ENCODE results near the gene PHF11.

Gene PHF11

GRCh38 chr13:49533591-49534269 is 38.0 kb downstream of the PHF11 start:
- Histone ChIP-seq H3K4me1 (ENCODE audit: control insufficient read depth, insufficient read depth, low read length) (no peaks in the 10 kb centered on the region), H3K36me3 (ENCODE audit: control insufficient read depth, insufficient read depth, low read length) (no peaks in the 10 kb centered on the region), H3K4me3 (ENCODE audit: low read depth, low read length) (no peak overlapping the region), H3K27me3 (ENCODE audit: control insufficient read depth, insufficient read depth, low read length) (no peaks in the 10 kb centered on the region), H3K9me3 (ENCODE audit: control insufficient read depth, insufficient read depth, low read length) (no peaks in the 10 kb centered on the region), H3K9ac (ENCODE audit: low read depth, low read length) (no peak overlapping the region)

- H3K4me3 ChIP-seq (ENCODE audit: low read depth, low read length) = no peak overlapping the region
- H3K36me3 ChIP-seq (ENCODE audit: control insufficient read depth, insufficient read depth, low read length) = no peaks in the 10 kb centered on the region
- no peaks in the 10 kb centered on the region for H3K27me3 ChIP-seq (ENCODE audit: control insufficient read depth, insufficient read depth, low read length)
- H3K9ac ChIP-seq (ENCODE audit: low read depth, low read length) = no peak overlapping the region
- no peaks in the 10 kb centered on the region for H3K4me1 ChIP-seq (ENCODE audit: control insufficient read depth, insufficient read depth, low read length)
- H3K9me3 ChIP-seq (ENCODE audit: control insufficient read depth, insufficient read depth, low read length) = no peaks in the 10 kb centered on the region
These were observed 40.6 kb downstream of the PHF11 start for GRCh38 chr13:49536144-49536873.

- Histone ChIP-seq H3K27me3 (ENCODE audit: control insufficient read depth, insufficient read depth, low read length) (no peaks in the 10 kb centered on the region), H3K9ac (ENCODE audit: low read depth, low read length) (no peak overlapping the region), H3K36me3 (ENCODE audit: control insufficient read depth, insufficient read depth, low read length) (no peaks in the 10 kb centered on the region), H3K9me3 (ENCODE audit: control insufficient read depth, insufficient read depth, low read length) (no peaks in the 10 kb centered on the region), H3K4me1 (ENCODE audit: control insufficient read depth, insufficient read depth, low read length) (no peaks in the 10 kb centered on the region), H3K4me3 (ENCODE audit: low read depth, low read length) (no peak overlapping the region)
These were observed 42.7 kb downstream of the PHF11 start for GRCh38 chr13:49538404-49538803.

GRCh38 chr13:49539313-49539712 is 43.6 kb downstream of the PHF11 start:
- Histone ChIP-seq H3K4me3 (ENCODE audit: low read depth, low read length) (no peak overlapping the region), H3K9ac (ENCODE audit: low read depth, low read length) (no peak overlapping the region), H3K36me3 (ENCODE audit: control insufficient read depth, insufficient read depth, low read length) (no peaks in the 10 kb centered on the region), H3K4me1 (ENCODE audit: control insufficient read depth, insufficient read depth, low read length) (no peaks in the 10 kb centered on the region), H3K9me3 (ENCODE audit: control insufficient read depth, insufficient read depth, low read length) (no peaks in the 10 kb centered on the region), H3K27me3 (ENCODE audit: control insufficient read depth, insufficient read depth, low read length) (no peaks in the 10 kb centered on the region)

GRCh38 chr13:49539746-49540145 is 44.0 kb downstream of the PHF11 start:
- Histone ChIP-seq H3K27me3 (ENCODE audit: control insufficient read depth, insufficient read depth, low read length) (no peaks in the 10 kb centered on the region), H3K4me3 (ENCODE audit: low read depth, low read length) (no peak overlapping the region), H3K4me1 (ENCODE audit: control insufficient read depth, insufficient read depth, low read length) (no peaks in the 10 kb centered on the region), H3K9me3 (ENCODE audit: control insufficient read depth, insufficient read depth, low read length) (no peaks in the 10 kb centered on the region), H3K9ac (ENCODE audit: low read depth, low read length) (no peak overlapping the region), H3K36me3 (ENCODE audit: control insufficient read depth, insufficient read depth, low read length) (no peaks in the 10 kb centered on the region)

GRCh38 chr13:49540552-49540951 is 44.8 kb downstream of the PHF11 start:
- Histone ChIP-seq H3K27me3 (ENCODE audit: control insufficient read depth, insufficient read depth, low read length) (no peaks in the 10 kb centered on the region), H3K9me3 (ENCODE audit: control insufficient read depth, insufficient read depth, low read length) (no peaks in the 10 kb centered on the region), H3K36me3 (ENCODE audit: control insufficient read depth, insufficient read depth, low read length) (no peaks in the 10 kb centered on the region), H3K4me1 (ENCODE audit: control insufficient read depth, insufficient read depth, low read length) (no peaks in the 10 kb centered on the region), H3K4me3 (ENCODE audit: low read depth, low read length) (no peak overlapping the region), H3K9ac (ENCODE audit: low read depth, low read length) (no peak overlapping the region)

- Histone ChIP-seq H3K27me3 (ENCODE audit: control insufficient read depth, insufficient read depth, low read length) (no peaks in the 10 kb centered on the region), H3K4me1 (ENCODE audit: control insufficient read depth, insufficient read depth, low read length) (no peaks in the 10 kb centered on the region), H3K9ac (ENCODE audit: low read depth, low read length) (no peak overlapping the region), H3K4me3 (ENCODE audit: low read depth, low read length) (no peak overlapping the region), H3K36me3 (ENCODE audit: control insufficient read depth, insufficient read depth, low read length) (peaks cover 7% of the 10 kb centered on the region), H3K9me3 (ENCODE audit: control insufficient read depth, insufficient read depth, low read length) (no peaks in the 10 kb centered on the region)
These were observed 47.9 kb downstream of the PHF11 start for GRCh38 chr13:49543656-49544055.

- Histone ChIP-seq H3K36me3 (ENCODE audit: control insufficient read depth, insufficient read depth, low read length) (peaks cover 7% of the 10 kb centered on the region), H3K9ac (ENCODE audit: low read depth, low read length) (no peak overlapping the region), H3K4me1 (ENCODE audit: control insufficient read depth, insufficient read depth, low read length) (no peaks in the 10 kb centered on the region), H3K9me3 (ENCODE audit: control insufficient read depth, insufficient read depth, low read length) (no peaks in the 10 kb centered on the region), H3K27me3 (ENCODE audit: control insufficient read depth, insufficient read depth, low read length) (no peaks in the 10 kb centered on the region), H3K4me3 (ENCODE audit: low read depth, low read length) (no peak overlapping the region)
These were observed 49.9 kb downstream of the PHF11 start for GRCh38 chr13:49545661-49546060.

GRCh38 chr13:49546561-49546960 is 50.8 kb downstream of the PHF11 start:
- peaks cover 10% of the 10 kb centered on the region for H3K36me3 ChIP-seq (ENCODE audit: control insufficient read depth, insufficient read depth, low read length)
- no peak overlapping the region for H3K4me3 ChIP-seq (ENCODE audit: low read depth, low read length)
- no peaks in the 10 kb centered on the region for H3K9me3 ChIP-seq (ENCODE audit: control insufficient read depth, insufficient read depth, low read length)
- H3K27me3 ChIP-seq (ENCODE audit: control insufficient read depth, insufficient read depth, low read length) = no peaks in the 10 kb centered on the region
- no peaks in the 10 kb centered on the region for H3K4me1 ChIP-seq (ENCODE audit: control insufficient read depth, insufficient read depth, low read length)
- no peak overlapping the region for H3K9ac ChIP-seq (ENCODE audit: low read depth, low read length)

GRCh38 chr13:49549289-49549688 is 53.5 kb downstream of the PHF11 start:
- H3K9me3 ChIP-seq (ENCODE audit: control insufficient read depth, insufficient read depth, low read length) = no peaks in the 10 kb centered on the region
- H3K27me3 ChIP-seq (ENCODE audit: control insufficient read depth, insufficient read depth, low read length) = no peaks in the 10 kb centered on the region
- no peak overlapping the region for H3K4me3 ChIP-seq (ENCODE audit: low read depth, low read length)
- no peak overlapping the region for H3K9ac ChIP-seq (ENCODE audit: low read depth, low read length)
- peaks cover 12% of the 10 kb centered on the region for H3K36me3 ChIP-seq (ENCODE audit: control insufficient read depth, insufficient read depth, low read length)
- H3K4me1 ChIP-seq (ENCODE audit: control insufficient read depth, insufficient read depth, low read length) = no peaks in the 10 kb centered on the region

- H3K9me3 ChIP-seq (ENCODE audit: control insufficient read depth, insufficient read depth, low read length) = no peaks in the 10 kb centered on the region
- peaks cover 11% of the 10 kb centered on the region for H3K36me3 ChIP-seq (ENCODE audit: control insufficient read depth, insufficient read depth, low read length)
- no peak overlapping the region for H3K4me3 ChIP-seq (ENCODE audit: low read depth, low read length)
- H3K4me1 ChIP-seq (ENCODE audit: control insufficient read depth, insufficient read depth, low read length) = no peaks in the 10 kb centered on the region
- H3K27me3 ChIP-seq (ENCODE audit: control insufficient read depth, insufficient read depth, low read length) = no peaks in the 10 kb centered on the region
- no peak overlapping the region for H3K9ac ChIP-seq (ENCODE audit: low read depth, low read length)
These were observed 55.3 kb downstream of the PHF11 start for GRCh38 chr13:49550942-49551644.

GRCh38 chr13:49553888-49554287 is 58.1 kb downstream of the PHF11 start:
- H3K9ac ChIP-seq (ENCODE audit: low read depth, low read length) = no peak overlapping the region
- H3K4me1 ChIP-seq (ENCODE audit: control insufficient read depth, insufficient read depth, low read length) = no peaks in the 10 kb centered on the region
- H3K36me3 ChIP-seq (ENCODE audit: control insufficient read depth, insufficient read depth, low read length) = peaks cover 5% of the 10 kb centered on the region
- H3K9me3 ChIP-seq (ENCODE audit: control insufficient read depth, insufficient read depth, low read length) = no peaks in the 10 kb centered on the region
- no peak overlapping the region for H3K4me3 ChIP-seq (ENCODE audit: low read depth, low read length)
- H3K27me3 ChIP-seq (ENCODE audit: control insufficient read depth, insufficient read depth, low read length) = no peaks in the 10 kb centered on the region

All from iPS-15b (cell line).